Panc1 (cell line): ENCODE data around the gene ELAVL4. TPM values are rescaled to one million over a fixed set of nuclear protein-coding genes. Genes with fewer than 3 reads are reported as not detected.

Experiments used
- ATAC-seq: fragments of 200-7000 bp; cut with Tn5 transposase; 2 replicates; pipeline ENCODE4 v1.9.1; 2020; ENCODE audit warnings: mild to moderate bottlenecking, moderate library complexity
- BruUV-seq: library from RNA; stranded (reverse); fragments of 400-500 nt; replicated peaks from 2 replicates; lab custom pipeline; 2021; lab: Mats Ljungman, UMichigan
- CTCF ChIA-PET: fragments of 300-600 bp; sonication (Branson Sonifier 250); formaldehyde crosslinking; loops from one replicate; lab custom pipeline; 2022; ENCODE audit warnings: antibody characterized with exemption; lab: Charles Lee
- POLR2A ChIA-PET: fragments of 300-600 bp; sonication (Branson Sonifier 250); formaldehyde crosslinking; loops from one replicate; lab custom pipeline; 2022; ENCODE audit warnings: antibody characterized with exemption; lab: Charles Lee
- DNase-seq: peaks from one replicate; pipeline ENCODE4 v3.0.0-alpha.2; 2010; ENCODE audit warnings: low read depth, low spot score
- H3K27ac ChIP-seq: 2 replicates; pipeline ENCODE4 v1.5.1; 2011; ENCODE audit warnings: mild to moderate bottlenecking, low read length, inconsistent platforms
- H3K27me3 ChIP-seq: fragments of 200-500 bp; sonication (Bioruptor generic); 2 replicates; pipeline ENCODE4 v1.6.0; 2014; ENCODE audit warnings: low read length, inconsistent platforms; ENCODE audit not compliant: control insufficient read depth, insufficient read depth
- H3K36me3 ChIP-seq: fragments of 200-500 bp; sonication (Bioruptor generic); 2 replicates; pipeline ENCODE4 v1.5.1; 2014; ENCODE audit warnings: inconsistent platforms, mild to moderate bottlenecking, low read length, moderate library complexity; ENCODE audit not compliant: control insufficient read depth, insufficient read depth
- H3K4me1 ChIP-seq: 2 replicates; pipeline ENCODE4 v1.5.1; 2011; ENCODE audit warnings: inconsistent platforms, mild to moderate bottlenecking, low read length, moderate library complexity; ENCODE audit not compliant: control insufficient read depth, insufficient read depth
- H3K4me3 ChIP-seq, 2 experiments: 2 replicates each; pipeline ENCODE4 v1.5.1; 2011 to 2012; ENCODE audit warnings: low read depth in 2 of 2, low read length in 2 of 2, mild to moderate bottlenecking in 2 of 2, inconsistent platforms in 1 of 2, moderate library complexity in 1 of 2
- H3K9me3 ChIP-seq: fragments of 200-500 bp; sonication (Bioruptor generic); 2 replicates; pipeline ENCODE4 v1.5.1; 2014; ENCODE audit warnings: low read depth, mild to moderate bottlenecking, inconsistent platforms, low read length, moderate library complexity; ENCODE audit not compliant: control insufficient read depth, insufficient read depth
- CTCF ChIP-seq: fragments of 450-650 bp; IDR thresholded peaks from 2 replicates; pipeline ENCODE4 v1.5.1; 2017; ENCODE audit warnings: mild to moderate bottlenecking
- POLR2AphosphoS5 ChIP-seq: IDR thresholded peaks from 2 replicates; pipeline ENCODE4 v1.6.1; 2012; ENCODE audit warnings: mild to moderate bottlenecking, low read depth, low read length, moderate library complexity
- SIN3A ChIP-seq: IDR thresholded peaks from 2 replicates; pipeline ENCODE4 v1.6.1; 2012; ENCODE audit warnings: low read depth, mild to moderate bottlenecking, low read length, moderate library complexity, borderline replicate concordance; ENCODE audit not compliant: insufficient read depth
- TCF7L2 ChIP-seq: IDR thresholded peaks from 2 replicates; pipeline ENCODE4 v1.6.1; 2011; ENCODE audit warnings: mild to moderate bottlenecking, low read depth, low read length, inconsistent platforms
- in situ Hi-C: cut with HindIII; loops from 2 replicates; pipeline ENCODE4 v1.10.0; 2016; ENCODE audit warnings: low sequenced_read_pairs, low pct_unique_long_range_greater_than_20kb
- intact Hi-C: fragments of 100-400 bp; cut with micrococcal nuclease; formaldehyde crosslinking; loops from one replicate; pipeline ENCODE4 v1.10.0; 2022; ENCODE audit not compliant: unreplicated experiment
- total RNA-seq: library from RNA; stranded (reverse); gene quantifications from one replicate; pipeline ENCODE4 v1.2.1, GENCODE V29; 2021; ENCODE audit not compliant: unreplicated experiment
- TF ChIP-seq, protein P1 (sequence below), 2 experiments: IDR thresholded peaks; 2 replicates each; pipeline ENCODE4 v1.6.1; 2011 to 2012; ENCODE audit warnings: low read depth in 2 of 2, control low read depth in 1 of 2, low read length in 1 of 2, mild to moderate bottlenecking in 1 of 2, moderate library complexity in 1 of 2; ENCODE audit not compliant: insufficient read depth in 1 of 2

Gene ELAVL4
- total RNA-seq, 1 experiment from 2014 or later, result not detected

DNA sequence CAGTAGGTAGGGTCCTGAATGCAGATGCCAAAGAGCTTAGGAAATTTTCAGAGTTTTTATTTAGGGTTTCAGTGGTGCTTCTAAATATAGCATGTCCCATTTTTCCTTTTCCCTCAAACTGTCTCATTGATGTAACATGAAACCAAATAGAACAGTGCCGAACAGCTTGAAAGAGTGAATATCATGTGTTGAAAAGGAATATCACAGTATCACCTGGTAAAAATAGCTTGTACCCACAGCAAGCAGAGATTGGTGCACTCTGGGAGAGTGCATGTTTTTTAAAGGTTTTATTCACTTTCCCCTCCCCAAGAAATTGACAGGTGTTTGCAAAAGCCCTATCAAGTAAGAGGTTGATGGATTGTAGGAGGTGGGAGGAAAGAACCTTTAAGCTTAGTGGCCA lies 41.9 kb upstream of the ELAVL4 start:
- TF ChIP-seq SIN3A, result no peak
- TF ChIP-seq TCF7L2, result no peak
- TF ChIP-seq, protein P1, sequence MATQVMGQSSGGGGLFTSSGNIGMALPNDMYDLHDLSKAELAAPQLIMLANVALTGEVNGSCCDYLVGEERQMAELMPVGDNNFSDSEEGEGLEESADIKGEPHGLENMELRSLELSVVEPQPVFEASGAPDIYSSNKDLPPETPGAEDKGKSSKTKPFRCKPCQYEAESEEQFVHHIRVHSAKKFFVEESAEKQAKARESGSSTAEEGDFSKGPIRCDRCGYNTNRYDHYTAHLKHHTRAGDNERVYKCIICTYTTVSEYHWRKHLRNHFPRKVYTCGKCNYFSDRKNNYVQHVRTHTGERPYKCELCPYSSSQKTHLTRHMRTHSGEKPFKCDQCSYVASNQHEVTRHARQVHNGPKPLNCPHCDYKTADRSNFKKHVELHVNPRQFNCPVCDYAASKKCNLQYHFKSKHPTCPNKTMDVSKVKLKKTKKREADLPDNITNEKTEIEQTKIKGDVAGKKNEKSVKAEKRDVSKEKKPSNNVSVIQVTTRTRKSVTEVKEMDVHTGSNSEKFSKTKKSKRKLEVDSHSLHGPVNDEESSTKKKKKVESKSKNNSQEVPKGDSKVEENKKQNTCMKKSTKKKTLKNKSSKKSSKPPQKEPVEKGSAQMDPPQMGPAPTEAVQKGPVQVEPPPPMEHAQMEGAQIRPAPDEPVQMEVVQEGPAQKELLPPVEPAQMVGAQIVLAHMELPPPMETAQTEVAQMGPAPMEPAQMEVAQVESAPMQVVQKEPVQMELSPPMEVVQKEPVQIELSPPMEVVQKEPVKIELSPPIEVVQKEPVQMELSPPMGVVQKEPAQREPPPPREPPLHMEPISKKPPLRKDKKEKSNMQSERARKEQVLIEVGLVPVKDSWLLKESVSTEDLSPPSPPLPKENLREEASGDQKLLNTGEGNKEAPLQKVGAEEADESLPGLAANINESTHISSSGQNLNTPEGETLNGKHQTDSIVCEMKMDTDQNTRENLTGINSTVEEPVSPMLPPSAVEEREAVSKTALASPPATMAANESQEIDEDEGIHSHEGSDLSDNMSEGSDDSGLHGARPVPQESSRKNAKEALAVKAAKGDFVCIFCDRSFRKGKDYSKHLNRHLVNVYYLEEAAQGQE (IDR thresholded peaks at IDR 0.05; ENCODE audit: insufficient read depth in 1 of 2, low read depth in 2 of 2, low read length in 1 of 2), result no peak
- TF ChIP-seq POLR2AphosphoS5, result no peak
- no peak for TF ChIP-seq CTCF
- H3K4me1 ChIP-seq, result no peaks in the 10 kb centered on the region
- DNase-seq, result no peak
- H3K9me3 ChIP-seq, result no peaks in the 10 kb centered on the region
- BruUV-seq, result no TSS peak
- no peak overlapping the region for H3K4me3 ChIP-seq
- POLR2A ChIA-PET, result no interaction called here
- H3K27ac ChIP-seq, result no peak overlapping the region
- ATAC-seq, result no peak
- in situ Hi-C loops, result no loop called here
- H3K27me3 ChIP-seq, result no peaks in the 10 kb centered on the region
- intact Hi-C loops, result no loop called here
- no peaks in the 10 kb centered on the region for H3K36me3 ChIP-seq
- CTCF ChIA-PET, result no interaction called here

GRCh38 chr1:50074931-50075330 lies 33.8 kb upstream of the ELAVL4 start:
- DNase-seq (no peak), ATAC-seq (no peak)
- Histone ChIP-seq H3K36me3 (no peaks in the 10 kb centered on the region), H3K27me3 (no peaks in the 10 kb centered on the region), H3K27ac (no peak overlapping the region), H3K4me3 (no peak overlapping the region), H3K4me1 (no peaks in the 10 kb centered on the region), H3K9me3 (no peaks in the 10 kb centered on the region)
- in situ Hi-C loops, result no loop called here
- ChIA-PET POLR2A (no interaction called here), CTCF (no interaction called here)
- intact Hi-C loops, result no loop called here
- no TSS peak for BruUV-seq
- TF ChIP-seq, protein P1 (IDR thresholded peaks at IDR 0.05; ENCODE audit: insufficient read depth in 1 of 2, low read depth in 2 of 2, low read length in 1 of 2), result no peak
- TF ChIP-seq POLR2AphosphoS5 (no peak), CTCF (no peak), TCF7L2 (no peak), SIN3A (no peak)
